GM12891 (cell line): ENCODE measurements around the gene RUNX1.

ENCODE experiments used
- POLR2A ChIP-seq: IDR thresholded peaks from 2 replicates; pipeline ENCODE4 v1.6.1; 2011; ENCODE audit warnings: low read depth, low read length, control low read depth
- POLR2AphosphoS5 ChIP-seq: IDR thresholded peaks from 2 replicates; pipeline ENCODE4 v1.6.1; 2011; ENCODE audit warnings: low read depth, low read length, control low read depth
- POU2F2 ChIP-seq: IDR thresholded peaks from 2 replicates; pipeline ENCODE4 v1.6.1; 2011; ENCODE audit warnings: low read depth, mild to moderate bottlenecking, control low read depth, low read length, moderate library complexity
- SPI1 ChIP-seq: IDR thresholded peaks from 2 replicates; pipeline ENCODE4 v1.6.1; 2011; ENCODE audit warnings: low read depth, low read length, control low read depth
- TAF1 ChIP-seq: IDR thresholded peaks from 2 replicates; pipeline ENCODE4 v1.6.1; 2011; ENCODE audit warnings: low read depth, low read length, control low read depth

- TF ChIP-seq POLR2A, result no peak
- TF ChIP-seq POLR2AphosphoS5, result no peak
- TF ChIP-seq TAF1, result no peak
- no peak for TF ChIP-seq SPI1
- no peak for TF ChIP-seq POU2F2
These were observed 121.1 kb downstream of the RUNX1 start for GRCh38 chr21:34927992-34928391.
